OCI-LY7 (cell line): ENCODE measurements around the gene PIK3CG. TPM values are rescaled to one million over a fixed set of nuclear protein-coding genes. Genes with fewer than 3 reads are reported as not detected.

Source experiments
- BruUV-seq: library from RNA; stranded (reverse); fragments of 400-500 nt; replicated peaks from 2 replicates; lab custom pipeline; 2021; lab: Mats Ljungman, UMichigan
- CTCF ChIA-PET: fragments of 300-600 bp; sonication (Branson Sonifier 250); formaldehyde crosslinking; loops from one replicate; lab custom pipeline; 2022; ENCODE audit warnings: antibody characterized with exemption; ENCODE audit not compliant: unreplicated experiment; lab: Charles Lee
- POLR2A ChIA-PET: fragments of 300-600 bp; sonication (Branson Sonifier 250); formaldehyde crosslinking; loops from one replicate; lab custom pipeline; 2022; ENCODE audit warnings: antibody characterized with exemption; lab: Charles Lee
- DNase-seq: peaks from one replicate; pipeline ENCODE4 v3.0.0-alpha.2; 2015; ENCODE audit warnings: low spot score
- H2AFZ ChIP-seq: fragments of 200-600 bp; sonication (generic), shearing (Covaris generic); 2 replicates; pipeline ENCODE4 v1.6.1; 2014; ENCODE audit warnings: mild to moderate bottlenecking, antibody characterized with exemption, low read length, moderate library complexity
- H3K27ac ChIP-seq: fragments of 200-600 bp; sonication (generic); 2 replicates; pipeline ENCODE4 v1.5.1; 2014; ENCODE audit warnings: mixed run types, low read depth, mild to moderate bottlenecking, moderate library complexity, low read length, inconsistent platforms; ENCODE audit not compliant: poor library complexity, severe bottlenecking
- H3K36me3 ChIP-seq: fragments of 200-600 bp; sonication (generic); 2 replicates; pipeline ENCODE4 v1.6.1; 2014; ENCODE audit warnings: mild to moderate bottlenecking, antibody characterized with exemption, low read length, moderate library complexity, mixed read lengths; ENCODE audit not compliant: insufficient read depth
- H3K4me1 ChIP-seq: fragments of 200-600 bp; sonication (generic); 2 replicates; pipeline ENCODE4 v1.5.1; 2014; ENCODE audit warnings: mild to moderate bottlenecking, low read length; ENCODE audit not compliant: insufficient read depth, poor library complexity, severe bottlenecking
- H3K4me2 ChIP-seq: fragments of 200-600 bp; sonication (generic); 2 replicates; pipeline ENCODE4 v1.6.1; 2014; ENCODE audit warnings: mild to moderate bottlenecking, low read length
- H3K4me3 ChIP-seq: fragments of 200-600 bp; sonication (generic); 2 replicates; pipeline ENCODE4 v1.5.1; 2014; ENCODE audit warnings: mild to moderate bottlenecking, low read depth, low read length; ENCODE audit not compliant: poor library complexity, severe bottlenecking
- H3K79me2 ChIP-seq: fragments of 200-600 bp; sonication (generic); 2 replicates; pipeline ENCODE4 v1.6.1; 2016; ENCODE audit warnings: low read depth, mild to moderate bottlenecking, low read length, moderate library complexity, mixed read lengths; ENCODE audit not compliant: insufficient read depth
- H3K9me2 ChIP-seq: fragments of 200-600 bp; sonication (generic); 2 replicates; pipeline ENCODE4 v1.6.1; 2016; ENCODE audit warnings: mild to moderate bottlenecking, low read length, mixed read lengths; ENCODE audit not compliant: insufficient read depth
- H3K9me3 ChIP-seq: fragments of 200-600 bp; sonication (generic); 2 replicates; pipeline ENCODE4 v1.6.1; 2014; ENCODE audit warnings: mild to moderate bottlenecking, mixed run types, low read length, mixed read lengths
- H4K20me1 ChIP-seq: fragments of 200-600 bp; sonication (generic); 2 replicates; pipeline ENCODE4 v1.6.1; 2014; ENCODE audit warnings: mild to moderate bottlenecking, antibody characterized with exemption, low read length, moderate library complexity, mixed read lengths; ENCODE audit not compliant: insufficient read depth
- CTCF ChIP-seq: fragments of 200-600 bp; sonication (generic); conservative IDR thresholded peaks from 2 replicates; pipeline ENCODE4 v1.5.1; 2014; ENCODE audit warnings: mild to moderate bottlenecking, antibody characterized with exemption, low read length, moderate library complexity, mixed read lengths
- EZH2phosphoT487 ChIP-seq: fragments of 200-600 bp; sonication (generic); IDR thresholded peaks from 2 replicates; pipeline ENCODE4 v1.6.1; 2018; ENCODE audit warnings: low read depth, borderline replicate concordance, mild to moderate bottlenecking, mixed run types, antibody characterized with exemption, low read length, moderate library complexity, mixed read lengths
- intact Hi-C: fragments of 100-400 bp; cut with micrococcal nuclease; formaldehyde crosslinking; loops from one replicate; pipeline ENCODE4 v1.10.0; 2022; ENCODE audit not compliant: unreplicated experiment
- total RNA-seq, 2 experiments: library from RNA; depleted of rRNA in 1 of 2; stranded (reverse); fragments of >200 nt in 1 of 2; shearing (Covaris generic) in 1 of 2; gene quantifications; 2 replicates each; pipeline ENCODE4 v1.2.3, GENCODE V29; 2014 to 2022

Gene PIK3CG
- total RNA-seq, 2 experiments from 2014 or later: 22.8 to 47.2 TPM

GRCh38 chr7:106853250-106853908 is 11.7 kb upstream of the PIK3CG start:
- no peaks in the 10 kb centered on the region for H3K36me3 ChIP-seq
- intact Hi-C loops: no loop called here
- no peaks in the 10 kb centered on the region for H3K9me3 ChIP-seq
- H4K20me1 ChIP-seq: no peaks in the 10 kb centered on the region
- no peak for DNase-seq
- no peak overlapping the region for H3K27ac ChIP-seq
- no peak overlapping the region for H3K4me3 ChIP-seq
- H3K4me2 ChIP-seq: no peak overlapping the region
- no peaks in the 10 kb centered on the region for H3K79me2 ChIP-seq
- POLR2A ChIA-PET: no interaction called here
- no peaks in the 10 kb centered on the region for H3K9me2 ChIP-seq
- no peak overlapping the region for H2AFZ ChIP-seq
- BruUV-seq: no TSS peak
- CTCF ChIA-PET: no interaction called here
- TF ChIP-seq CTCF (no peak), EZH2phosphoT487 (no peak)
- no peaks in the 10 kb centered on the region for H3K4me1 ChIP-seq

GRCh38 chr7:106855540-106856132 is 9.4 kb upstream of the PIK3CG start:
- no peaks in the 10 kb centered on the region for H3K79me2 ChIP-seq
- no peaks in the 10 kb centered on the region for H3K9me2 ChIP-seq
- no peak overlapping the region for H3K4me3 ChIP-seq
- ChIA-PET CTCF (interaction anchor here (0.6 kb wide), 1 partner anchor 9 kb away, joined by 16 read pairs; the partner anchor contains the start of gene PIK3CG), POLR2A (interaction anchor here (0.5 to 1.3 kb wide), 6 partner anchors 14 to 553 kb away, joined by 3 to 5 read pairs (median 4); no protein-coding TSS in a partner anchor)
- no peak for DNase-seq
- intact Hi-C loops: no loop called here
- H3K36me3 ChIP-seq: no peaks in the 10 kb centered on the region
- TF ChIP-seq EZH2phosphoT487 (no peak), CTCF (no peak)
- no peak overlapping the region for H2AFZ ChIP-seq
- no peaks in the 10 kb centered on the region for H3K9me3 ChIP-seq
- H4K20me1 ChIP-seq: no peaks in the 10 kb centered on the region
- H3K4me2 ChIP-seq: no peak overlapping the region
- BruUV-seq: no TSS peak
- no peaks in the 10 kb centered on the region for H3K4me1 ChIP-seq
- no peak overlapping the region for H3K27ac ChIP-seq
